Right lobe of liver (tissue), 6 donors: ENCODE results near the gene APRT. TPM values are rescaled to one million over a fixed set of nuclear protein-coding genes. Genes with fewer than 3 reads are reported as not detected.

ENCODE experiments used
- ATAC-seq, 4 donors: fragments of 200-7000 bp; cut with Tn5 transposase; one replicate each; pipeline ENCODE4 v1.9.1; 2020; ENCODE audit warnings: mild to moderate bottlenecking in 4 of 4, moderate library complexity in 4 of 4
- DNase-seq, 3 donors: peaks; one replicate each; pipeline ENCODE4 v3.0.0-alpha.2; 2020
- H3K27ac ChIP-seq, 3 donors: fragments of 200-600 bp; one replicate each; pipeline ENCODE4 v1.8.0; 2022
- H3K27me3 ChIP-seq, 2 donors: fragments of 200-600 bp; one replicate each; pipeline ENCODE4 v1.8.0; 2022
- H3K36me3 ChIP-seq, 4 donors: fragments of 200-600 bp; sonication (generic) in 1 of 4; one replicate each; pipeline versions ENCODE4 v1.5.1 to v1.8.0; 2017 to 2022; ENCODE audit warnings: control low read depth in 1 of 4
- H3K4me1 ChIP-seq, 4 donors: fragments of 200-600 bp; sonication (generic) in 1 of 4; one replicate each; pipeline versions ENCODE4 v1.5.1 to v1.8.0; 2017 to 2022; ENCODE audit warnings: control low read depth in 1 of 4
- H3K4me3 ChIP-seq, 3 donors: fragments of 200-600 bp; one replicate each; pipeline ENCODE4 v1.8.0; 2022
- H3K9me3 ChIP-seq, 4 donors: fragments of 200-600 bp; sonication (generic) in 1 of 4; one replicate each; pipeline versions ENCODE4 v1.5.1 to v1.8.0; 2017 to 2022; ENCODE audit warnings: control low read depth in 1 of 4
- CTCF ChIP-seq, 4 donors: fragments of 200-600 bp in 3 of 4; fragments of 450-650 bp in 1 of 4; IDR thresholded peaks; one replicate each; pipeline versions ENCODE4 v1.5.1 to v1.8.0; 2016 to 2022; ENCODE audit warnings: antibody characterized with exemption in 4 of 4, mild to moderate bottlenecking in 2 of 4
- POLR2A ChIP-seq: fragments of 450-650 bp; IDR thresholded peaks from one replicate; pipeline ENCODE4 v1.6.1; 2017; ENCODE audit warnings: antibody characterized with exemption, mild to moderate bottlenecking
- WGBS: methylation state at CpG from one replicate; pipeline ENCODE4 v1.1.6; 2018; ENCODE audit warnings: low coverage, low lambda C conversion rate; ENCODE audit not compliant: insufficient coverage; ENCODE audit errors: missing lambda C conversion rate; 5-methylcytosine and 5-hydroxymethylcytosine counted together
- intact Hi-C, 2 donors: fragments of 100-400 bp; cut with DNase I; formaldehyde crosslinking; loops; one replicate each; pipeline versions ENCODE4 v1.11.2 to v1.14.1; 2022
- total RNA-seq, 6 experiments: library from RNA; depleted of rRNA in 2 of 6; stranded (reverse); fragments of >200 nt in 2 of 6; fragmentation: NEBNext Ultra II Directional in 3 of 6; extraction: Animal tissue kit (Norgen Biotek cat#: 25700) in 3 of 6; gene quantifications; one replicate each; pipeline versions ENCODE4 v1.1.0 to v1.2.4, GENCODE V29; 2016 to 2023
- donor health status: DM: no; HTN: yes; CAD: no.
- donor health status: DM: no; HTN: no; CAD: no.
- donor health status: DM: no; HTN: no; CAD: no.
- donor health status: DM: no; HTN: yes; CAD: no.
- donor health status: DM: no; HTN: yes; CAD: no.

APRT gene
- total RNA-seq, 6 experiments from 2014 or later, result 61.4 to 120 (median 74.1) TPM

DNA sequence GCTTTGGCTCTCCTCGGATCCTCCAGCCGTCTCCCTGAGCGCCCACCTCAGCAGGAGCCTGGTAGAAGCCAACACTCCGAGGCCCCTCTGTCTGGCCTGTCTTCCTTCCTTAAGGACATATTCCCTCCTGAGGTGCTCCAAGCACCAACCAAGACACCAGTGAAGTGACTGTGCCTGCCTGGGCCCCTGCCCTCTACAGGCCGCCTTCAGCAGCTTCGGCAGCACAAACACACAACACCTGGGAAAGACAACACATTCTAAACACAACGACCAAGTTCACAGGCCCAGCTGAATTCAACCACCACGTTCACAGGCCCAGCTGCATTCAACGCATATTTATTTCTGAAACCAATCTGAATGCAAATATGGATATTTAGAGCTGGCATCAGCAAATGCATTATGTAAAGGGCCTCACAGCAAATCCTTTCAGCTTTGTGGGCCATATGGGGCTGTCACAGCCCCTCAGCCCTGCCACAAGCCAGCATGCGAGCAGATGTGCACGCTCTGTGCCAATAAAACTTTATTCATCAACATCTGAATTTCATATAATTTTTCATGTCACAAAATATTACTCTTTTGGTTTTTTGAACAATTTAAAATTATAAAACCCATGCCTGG lies 32.8 kb upstream of the APRT start:
- 87% methylated on average over 7 of the region's 11 CpGs for WGBS
- no peak for TF ChIP-seq POLR2A
- no peak for TF ChIP-seq CTCF (IDR thresholded peaks at IDR 0.05)
- ATAC-seq (no peak), DNase-seq (no peak)
- H3K36me3 ChIP-seq, result peaks cover 0 to 8% (median 2%) of the 10 kb centered on the region in 4 donors
- no peak overlapping the region for H3K4me3 ChIP-seq
- intact Hi-C loops, result no loop called here
- H3K27me3 ChIP-seq, result no peaks in the 10 kb centered on the region
- H3K27ac ChIP-seq, result no peak overlapping the region
- no peaks in the 10 kb centered on the region for H3K4me1 ChIP-seq
- no peaks in the 10 kb centered on the region for H3K9me3 ChIP-seq

DNA sequence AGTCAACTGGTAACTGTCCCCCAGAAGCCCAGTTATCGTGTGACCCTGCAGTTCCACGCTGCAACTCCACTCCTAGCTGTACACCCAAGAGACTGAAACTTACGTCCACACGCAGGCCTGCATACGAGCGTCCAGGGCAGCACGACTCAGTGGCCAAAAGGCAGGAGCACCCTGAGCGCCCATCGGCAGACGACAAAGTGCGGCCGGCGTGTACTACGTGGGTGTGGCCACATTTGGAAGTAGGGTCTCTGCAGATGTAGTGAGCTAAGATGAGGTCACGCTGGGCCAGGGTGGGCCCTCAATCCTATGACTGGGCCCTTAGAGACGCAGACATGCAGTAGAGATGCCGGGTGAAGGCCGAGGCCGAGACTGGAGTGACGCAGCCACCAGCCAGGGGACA lies 31.5 kb upstream of the APRT start:
- no peak overlapping the region for H3K27ac ChIP-seq
- intact Hi-C loops, result no loop called here
- no peak for DNase-seq

DNA sequence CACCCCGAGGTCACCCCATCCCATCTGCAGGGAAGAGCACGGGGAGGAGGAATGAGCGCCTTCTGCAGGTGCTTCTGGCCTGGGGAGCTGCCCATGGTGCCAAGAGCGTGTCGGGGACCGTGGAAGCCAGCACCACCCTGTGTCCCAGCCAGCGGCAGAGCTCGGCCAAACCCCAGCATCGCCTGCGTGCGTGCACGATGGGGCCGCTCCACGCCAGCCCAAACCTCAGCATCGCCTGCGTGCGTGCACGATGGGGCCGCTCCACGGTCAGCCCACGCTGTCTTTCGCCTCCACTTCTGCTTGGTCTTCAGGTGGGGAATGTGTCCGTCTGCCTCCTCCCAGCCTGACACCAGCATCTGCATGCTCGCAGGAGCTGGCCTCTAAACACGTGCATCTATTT lies 31.1 kb upstream of the APRT start:
- intact Hi-C loops, result no loop called here
- Histone ChIP-seq H3K4me1 (no peaks in the 10 kb centered on the region), H3K36me3 (peaks cover 0 to 8% (median 2%) of the 10 kb centered on the region in 4 donors), H3K9me3 (no peaks in the 10 kb centered on the region), H3K4me3 (no peak overlapping the region), H3K27me3 (no peaks in the 10 kb centered on the region), H3K27ac (no peak overlapping the region)
- WGBS, result 100% methylated on average over 1 of the region's 25 CpGs
- DNase-seq (no peak), ATAC-seq (no peak)
- no peak for TF ChIP-seq CTCF (IDR thresholded peaks at IDR 0.05)
- no peak for TF ChIP-seq POLR2A

More for the DNA sequence above, 31.5 kb upstream of the APRT start:
- TF ChIP-seq POLR2A, result no peak
- TF ChIP-seq CTCF (IDR thresholded peaks at IDR 0.05), result no peak
- Histone ChIP-seq H3K4me3 (no peak overlapping the region), H3K9me3 (no peaks in the 10 kb centered on the region), H3K27me3 (no peaks in the 10 kb centered on the region), H3K36me3 (peaks cover 0 to 8% (median 2%) of the 10 kb centered on the region in 4 donors), H3K4me1 (no peaks in the 10 kb centered on the region)
- ATAC-seq, result no peak
- 100% methylated on average over 1 of the region's 20 CpGs for WGBS

DNA sequence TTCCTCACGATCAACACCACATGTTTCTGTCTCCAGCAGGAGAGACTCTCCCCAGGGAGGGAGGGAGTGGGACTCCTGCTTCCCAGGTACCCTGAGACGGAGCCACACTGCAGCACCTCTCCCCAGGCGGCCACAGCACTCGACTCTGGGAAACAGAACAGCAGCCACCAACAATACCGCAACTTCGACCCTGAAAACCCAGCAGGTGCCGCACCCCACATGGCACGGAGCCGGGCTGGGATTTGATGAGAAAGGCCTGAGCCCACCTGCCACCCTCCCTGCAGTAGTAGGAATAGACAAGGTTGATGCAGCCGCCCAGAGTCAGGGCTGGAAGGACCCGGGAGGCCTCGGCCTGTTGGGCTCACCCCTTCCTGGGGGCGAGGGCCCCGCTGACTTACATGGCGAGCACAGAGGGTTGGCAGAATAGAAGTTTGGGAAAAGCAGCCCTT lies 30.6 kb upstream of the APRT start:
- H3K36me3 ChIP-seq, result peaks cover 0 to 8% (median 2%) of the 10 kb centered on the region in 4 donors
- no peak overlapping the region for H3K4me3 ChIP-seq
- no peak for DNase-seq
- 100% methylated on average over 5 of the region's 15 CpGs for WGBS
- ATAC-seq, result no peak
- intact Hi-C loops, result no loop called here
- no peaks in the 10 kb centered on the region for H3K4me1 ChIP-seq
- TF ChIP-seq POLR2A, result no peak
- H3K27ac ChIP-seq, result no peak overlapping the region
- no peaks in the 10 kb centered on the region for H3K27me3 ChIP-seq
- H3K9me3 ChIP-seq, result no peaks in the 10 kb centered on the region

- no peak for ATAC-seq
- no CpG with 5 or more reads among the region's 40 CpGs for WGBS
- intact Hi-C loops, result no loop called here
- DNase-seq, result no peak
- TF ChIP-seq POLR2A, result no peak
- TF ChIP-seq CTCF (IDR thresholded peaks at IDR 0.05), result no peak
- Histone ChIP-seq H3K27me3 (no peaks in the 10 kb centered on the region), H3K9me3 (no peaks in the 10 kb centered on the region), H3K4me1 (no peaks in the 10 kb centered on the region), H3K36me3 (peaks cover 0 to 8% (median 2%) of the 10 kb centered on the region in 4 donors), H3K4me3 (no peak overlapping the region), H3K27ac (no peak overlapping the region)
Observed at GRCh38 chr16:88841521-88842307, 30.0 kb upstream of the APRT start.
